Caco-2 (cell line): ENCODE data around the gene TMEM18. TPM values are rescaled to one million over a fixed set of nuclear protein-coding genes. Genes with fewer than 3 reads are reported as not detected.
A peak's percentile ranks its signal among the peaks of the same experiment; 100 is the strongest.

Experiments
- BruUV-seq: library from RNA; stranded (reverse); fragments of 400-500 nt; replicated peaks from 2 replicates; lab custom pipeline; 2021; lab: Mats Ljungman, UMichigan
- CTCF ChIA-PET: fragments of 300-600 bp; sonication (Branson Sonifier 250); formaldehyde crosslinking; loops from one replicate; lab custom pipeline; 2022; ENCODE audit warnings: antibody characterized with exemption; lab: Charles Lee
- POLR2A ChIA-PET: fragments of 300-600 bp; sonication (Branson Sonifier 250); formaldehyde crosslinking; loops from one replicate; lab custom pipeline; 2022; ENCODE audit warnings: antibody characterized with exemption; lab: Charles Lee
- DNase-seq, 2 experiments: peaks; one replicate each; pipeline versions ENCODE4 v3.0.0 to v3.0.0-alpha.2; 2020 to 2022
- H3K27me3 ChIP-seq: replicated peaks from 2 replicates; pipeline ENCODE4 v1.6.0; 2011; ENCODE audit warnings: low read length; ENCODE audit not compliant: control insufficient read depth, insufficient read depth
- H3K36me3 ChIP-seq: 2 replicates; pipeline ENCODE4 v1.5.1; 2011; ENCODE audit warnings: low read length; ENCODE audit not compliant: control insufficient read depth, insufficient read depth
- H3K4me1 ChIP-seq: fragments of 250-450 bp; sonication (Bioruptor Pico); 2 replicates; pipeline ENCODE4 v1.5.1; 2020; ENCODE audit warnings: mild to moderate bottlenecking
- H3K4me3 ChIP-seq: 2 replicates; pipeline ENCODE4 v1.5.1; 2011; ENCODE audit warnings: low read depth, mild to moderate bottlenecking, control low read depth, low read length
- H3K9me3 ChIP-seq: fragments of 250-450 bp; sonication (Bioruptor Pico); 2 replicates; pipeline ENCODE4 v1.5.1; 2020; ENCODE audit warnings: mild to moderate bottlenecking, moderate library complexity
- H3K27ac Mint-ChIP-seq: one replicate; pipeline ENCODE4 v1.8.0; 2022; ENCODE audit warnings: mixed read lengths; ENCODE audit not compliant: unreplicated experiment
- H3K27me3 Mint-ChIP-seq: one replicate; pipeline ENCODE4 v1.8.0; 2022; ENCODE audit warnings: mixed read lengths; ENCODE audit not compliant: insufficient read depth, unreplicated experiment
- H3K36me3 Mint-ChIP-seq: one replicate; pipeline ENCODE4 v1.8.0; 2022; ENCODE audit warnings: mild to moderate bottlenecking, mixed read lengths; ENCODE audit not compliant: insufficient read depth, unreplicated experiment
- H3K4me1 Mint-ChIP-seq: one replicate; pipeline ENCODE4 v1.8.0; 2022; ENCODE audit warnings: low read depth, mixed read lengths; ENCODE audit not compliant: unreplicated experiment
- H3K4me3 Mint-ChIP-seq: one replicate; pipeline ENCODE4 v1.8.0; 2022; ENCODE audit warnings: mild to moderate bottlenecking, moderate library complexity, mixed read lengths; ENCODE audit not compliant: unreplicated experiment
- H3K9me3 Mint-ChIP-seq: one replicate; pipeline ENCODE4 v1.8.0; 2022; ENCODE audit warnings: mixed read lengths; ENCODE audit not compliant: unreplicated experiment
- intact Hi-C: fragments of 100-400 bp; cut with micrococcal nuclease; formaldehyde crosslinking; loops from one replicate; pipeline ENCODE4 v1.10.0; 2022; ENCODE audit not compliant: unreplicated experiment
- total RNA-seq: library from RNA; stranded (reverse); gene quantifications from 2 replicates; pipeline ENCODE4 v1.2.3, GENCODE V29; 2022
- TF ChIP-seq, protein P1 (sequence below), 2 experiments: fragments of 200-600 bp in 1 of 2; IDR thresholded peaks; 1 replicate in 1 of 2; 2 replicates in 1 of 2; pipeline versions ENCODE4 v1.5.1 to v1.8.0; 2011 to 2022; ENCODE audit warnings: antibody characterized with exemption in 1 of 2, control low read depth in 1 of 2, inconsistent platforms in 1 of 2, low read depth in 1 of 2, low read length in 1 of 2, mild to moderate bottlenecking in 1 of 2, moderate library complexity in 1 of 2; ENCODE audit not compliant: insufficient read depth in 1 of 2, severe bottlenecking in 1 of 2, unreplicated experiment in 1 of 2

TMEM18 gene
- total RNA-seq, 1 experiment from 2014 or later, result 22.9 TPM

DNA sequence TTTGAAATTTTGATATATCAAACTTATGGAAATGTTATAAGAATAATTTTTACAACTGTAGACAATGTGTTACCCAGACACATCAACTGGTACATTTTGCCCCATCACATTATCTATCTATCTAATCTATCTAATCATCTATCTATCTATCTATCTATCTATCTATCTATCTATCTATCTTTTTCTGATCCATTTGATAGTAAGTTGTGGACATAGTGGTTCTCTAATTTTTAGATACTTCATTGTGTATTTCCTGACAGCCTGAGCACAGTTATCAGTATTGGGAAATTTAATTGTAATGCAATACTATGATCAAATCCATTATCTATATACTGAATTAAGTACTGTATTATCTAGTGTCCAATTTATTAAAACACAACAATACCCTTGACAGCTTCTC, 42.0 kb upstream of the TMEM18 start:
- no peak overlapping the region for H3K4me3 ChIP-seq
- H3K36me3 ChIP-seq, result no peaks in the 10 kb centered on the region
- H3K27me3 Mint-ChIP-seq, result peaks cover 11% of the 10 kb centered on the region
- POLR2A ChIA-PET, result no interaction called here
- H3K4me1 Mint-ChIP-seq, result peaks cover 6% of the 10 kb centered on the region
- no peaks in the 10 kb centered on the region for H3K9me3 Mint-ChIP-seq
- TF ChIP-seq, protein P1, sequence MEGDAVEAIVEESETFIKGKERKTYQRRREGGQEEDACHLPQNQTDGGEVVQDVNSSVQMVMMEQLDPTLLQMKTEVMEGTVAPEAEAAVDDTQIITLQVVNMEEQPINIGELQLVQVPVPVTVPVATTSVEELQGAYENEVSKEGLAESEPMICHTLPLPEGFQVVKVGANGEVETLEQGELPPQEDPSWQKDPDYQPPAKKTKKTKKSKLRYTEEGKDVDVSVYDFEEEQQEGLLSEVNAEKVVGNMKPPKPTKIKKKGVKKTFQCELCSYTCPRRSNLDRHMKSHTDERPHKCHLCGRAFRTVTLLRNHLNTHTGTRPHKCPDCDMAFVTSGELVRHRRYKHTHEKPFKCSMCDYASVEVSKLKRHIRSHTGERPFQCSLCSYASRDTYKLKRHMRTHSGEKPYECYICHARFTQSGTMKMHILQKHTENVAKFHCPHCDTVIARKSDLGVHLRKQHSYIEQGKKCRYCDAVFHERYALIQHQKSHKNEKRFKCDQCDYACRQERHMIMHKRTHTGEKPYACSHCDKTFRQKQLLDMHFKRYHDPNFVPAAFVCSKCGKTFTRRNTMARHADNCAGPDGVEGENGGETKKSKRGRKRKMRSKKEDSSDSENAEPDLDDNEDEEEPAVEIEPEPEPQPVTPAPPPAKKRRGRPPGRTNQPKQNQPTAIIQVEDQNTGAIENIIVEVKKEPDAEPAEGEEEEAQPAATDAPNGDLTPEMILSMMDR (IDR thresholded peaks at IDR 0.05; ENCODE audit: insufficient read depth in 1 of 2, low read depth in 1 of 2, low read length in 1 of 2, severe bottlenecking in 1 of 2, unreplicated experiment in 1 of 2), result no peak
- H3K36me3 Mint-ChIP-seq, result no peaks in the 10 kb centered on the region
- intact Hi-C loops, result no loop called here
- DNase-seq, result no peak
- CTCF ChIA-PET, result no interaction called here
- H3K27me3 ChIP-seq, result no peaks in the 10 kb centered on the region
- H3K4me1 ChIP-seq, result no peaks in the 10 kb centered on the region
- BruUV-seq, result no TSS peak
- no peak overlapping the region for H3K27ac Mint-ChIP-seq
- H3K4me3 Mint-ChIP-seq, result no peak overlapping the region
- H3K9me3 ChIP-seq, result 0 out of 2 replicates have a peak, but pooled peaks cover 2% of the 10 kb centered on the region

DNA sequence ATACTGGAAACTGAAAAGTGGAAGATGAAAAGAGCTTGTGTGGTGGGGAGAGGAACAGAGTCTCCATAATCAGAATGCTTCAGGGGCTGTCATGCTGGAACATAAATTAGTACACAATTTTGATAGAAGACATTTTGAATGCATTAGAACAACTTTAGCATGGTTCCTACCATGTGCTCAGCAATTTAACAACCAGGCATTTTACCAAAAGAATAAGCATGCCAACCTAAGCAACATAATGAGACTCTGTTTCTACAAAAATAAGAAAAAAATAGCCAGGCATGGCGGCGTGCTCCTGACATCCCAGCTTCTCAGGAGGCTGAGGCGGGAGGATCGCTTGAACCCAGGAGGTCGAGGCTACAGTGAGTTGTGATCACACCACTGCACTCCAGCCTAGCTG, 40.5 kb upstream of the TMEM18 start:
- no peaks in the 10 kb centered on the region for H3K36me3 Mint-ChIP-seq
- no peak for DNase-seq

DNA sequence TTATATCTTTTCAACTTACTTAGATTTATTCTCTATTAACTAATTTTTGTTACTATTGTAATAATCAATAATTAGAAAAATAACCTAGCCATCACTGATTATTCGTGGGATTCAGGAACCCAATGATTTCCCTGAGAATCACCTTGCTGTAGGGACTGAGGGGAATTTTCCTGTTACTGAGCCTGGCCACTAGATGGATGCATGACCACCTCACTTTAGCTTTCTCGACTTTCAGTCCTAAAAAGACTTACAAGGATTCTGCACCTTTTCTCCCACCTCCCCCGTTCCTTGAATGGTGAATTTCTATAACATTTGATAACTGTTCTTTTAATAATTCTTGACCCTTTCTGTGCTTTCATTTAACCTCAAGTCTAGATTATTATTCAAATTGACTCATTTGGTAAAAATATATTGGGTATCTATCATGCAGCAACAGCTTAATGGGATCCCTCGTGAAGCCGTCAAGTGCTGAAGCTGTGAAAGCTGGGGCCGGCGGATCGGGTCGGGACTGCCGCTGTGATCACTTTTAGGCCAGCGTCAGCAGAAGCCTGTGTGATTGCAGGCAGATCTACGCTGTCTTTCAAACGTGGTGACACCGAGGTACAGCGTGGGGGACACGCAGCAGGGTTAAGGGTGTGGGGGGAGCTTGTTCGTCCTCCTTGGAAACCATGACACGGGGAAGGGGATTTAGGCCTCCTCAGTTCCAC, 38.8 kb upstream of the TMEM18 start:
- H3K4me3 Mint-ChIP-seq, result no peak overlapping the region
- ChIA-PET CTCF (no interaction called here), POLR2A (no interaction called here)
- H3K27ac Mint-ChIP-seq, result no peak overlapping the region
- DNase-seq, result no peak
- no peaks in the 10 kb centered on the region for H3K4me1 Mint-ChIP-seq
- no peaks in the 10 kb centered on the region for H3K36me3 ChIP-seq
- H3K36me3 Mint-ChIP-seq, result no peaks in the 10 kb centered on the region
- H3K9me3 ChIP-seq, result 0 out of 2 replicates have a peak, but pooled peaks cover 2% of the 10 kb centered on the region
- BruUV-seq, result no TSS peak
- H3K4me1 ChIP-seq, result no peaks in the 10 kb centered on the region
- intact Hi-C loops, result no loop called here
- peaks cover 18% of the 10 kb centered on the region for H3K27me3 Mint-ChIP-seq
- no peak overlapping the region for H3K4me3 ChIP-seq
- no peaks in the 10 kb centered on the region for H3K27me3 ChIP-seq
- H3K9me3 Mint-ChIP-seq, result no peaks in the 10 kb centered on the region
- TF ChIP-seq, protein P1 (IDR thresholded peaks at IDR 0.05; ENCODE audit: insufficient read depth in 1 of 2, low read depth in 1 of 2, low read length in 1 of 2, severe bottlenecking in 1 of 2, unreplicated experiment in 1 of 2), result peak; percentile 30 to 44

More for the DNA sequence above, 40.5 kb upstream of the TMEM18 start:
- Mint-ChIP-seq H3K27me3 (peaks cover 15% of the 10 kb centered on the region), H3K4me1 (peaks cover 6% of the 10 kb centered on the region), H3K27ac (no peak overlapping the region), H3K9me3 (no peaks in the 10 kb centered on the region), H3K4me3 (no peak overlapping the region)
- POLR2A ChIA-PET, result no interaction called here
- CTCF ChIA-PET, result interaction anchor here (0.7 kb wide), 1 partner anchor 286 kb away, joined by 6 read pairs; no protein-coding TSS in a partner anchor
- TF ChIP-seq, protein P1 (IDR thresholded peaks at IDR 0.05; ENCODE audit: insufficient read depth in 1 of 2, low read depth in 1 of 2, low read length in 1 of 2, severe bottlenecking in 1 of 2, unreplicated experiment in 1 of 2), result no peak
- Histone ChIP-seq H3K27me3 (no peaks in the 10 kb centered on the region), H3K4me1 (no peaks in the 10 kb centered on the region), H3K4me3 (no peak overlapping the region), H3K9me3 (0 out of 2 replicates have a peak, but pooled peaks cover 2% of the 10 kb centered on the region), H3K36me3 (no peaks in the 10 kb centered on the region)
- intact Hi-C loops, result no loop called here
- BruUV-seq, result no TSS peak
